HG03520 (cell line): ENCODE data around the gene KTN1.

ENCODE experiments used
- ATAC-seq: cut with Tn5 transposase; IDR thresholded peaks from one replicate; pipeline ENCODE4 v1.9.1; 2021; ENCODE audit warnings: mild to moderate bottlenecking, moderate library complexity; ENCODE audit not compliant: unreplicated experiment

KTN1 gene, protein sequence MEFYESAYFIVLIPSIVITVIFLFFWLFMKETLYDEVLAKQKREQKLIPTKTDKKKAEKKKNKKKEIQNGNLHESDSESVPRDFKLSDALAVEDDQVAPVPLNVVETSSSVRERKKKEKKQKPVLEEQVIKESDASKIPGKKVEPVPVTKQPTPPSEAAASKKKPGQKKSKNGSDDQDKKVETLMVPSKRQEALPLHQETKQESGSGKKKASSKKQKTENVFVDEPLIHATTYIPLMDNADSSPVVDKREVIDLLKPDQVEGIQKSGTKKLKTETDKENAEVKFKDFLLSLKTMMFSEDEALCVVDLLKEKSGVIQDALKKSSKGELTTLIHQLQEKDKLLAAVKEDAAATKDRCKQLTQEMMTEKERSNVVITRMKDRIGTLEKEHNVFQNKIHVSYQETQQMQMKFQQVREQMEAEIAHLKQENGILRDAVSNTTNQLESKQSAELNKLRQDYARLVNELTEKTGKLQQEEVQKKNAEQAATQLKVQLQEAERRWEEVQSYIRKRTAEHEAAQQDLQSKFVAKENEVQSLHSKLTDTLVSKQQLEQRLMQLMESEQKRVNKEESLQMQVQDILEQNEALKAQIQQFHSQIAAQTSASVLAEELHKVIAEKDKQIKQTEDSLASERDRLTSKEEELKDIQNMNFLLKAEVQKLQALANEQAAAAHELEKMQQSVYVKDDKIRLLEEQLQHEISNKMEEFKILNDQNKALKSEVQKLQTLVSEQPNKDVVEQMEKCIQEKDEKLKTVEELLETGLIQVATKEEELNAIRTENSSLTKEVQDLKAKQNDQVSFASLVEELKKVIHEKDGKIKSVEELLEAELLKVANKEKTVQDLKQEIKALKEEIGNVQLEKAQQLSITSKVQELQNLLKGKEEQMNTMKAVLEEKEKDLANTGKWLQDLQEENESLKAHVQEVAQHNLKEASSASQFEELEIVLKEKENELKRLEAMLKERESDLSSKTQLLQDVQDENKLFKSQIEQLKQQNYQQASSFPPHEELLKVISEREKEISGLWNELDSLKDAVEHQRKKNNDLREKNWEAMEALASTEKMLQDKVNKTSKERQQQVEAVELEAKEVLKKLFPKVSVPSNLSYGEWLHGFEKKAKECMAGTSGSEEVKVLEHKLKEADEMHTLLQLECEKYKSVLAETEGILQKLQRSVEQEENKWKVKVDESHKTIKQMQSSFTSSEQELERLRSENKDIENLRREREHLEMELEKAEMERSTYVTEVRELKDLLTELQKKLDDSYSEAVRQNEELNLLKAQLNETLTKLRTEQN (N-terminal part only)

DNA sequence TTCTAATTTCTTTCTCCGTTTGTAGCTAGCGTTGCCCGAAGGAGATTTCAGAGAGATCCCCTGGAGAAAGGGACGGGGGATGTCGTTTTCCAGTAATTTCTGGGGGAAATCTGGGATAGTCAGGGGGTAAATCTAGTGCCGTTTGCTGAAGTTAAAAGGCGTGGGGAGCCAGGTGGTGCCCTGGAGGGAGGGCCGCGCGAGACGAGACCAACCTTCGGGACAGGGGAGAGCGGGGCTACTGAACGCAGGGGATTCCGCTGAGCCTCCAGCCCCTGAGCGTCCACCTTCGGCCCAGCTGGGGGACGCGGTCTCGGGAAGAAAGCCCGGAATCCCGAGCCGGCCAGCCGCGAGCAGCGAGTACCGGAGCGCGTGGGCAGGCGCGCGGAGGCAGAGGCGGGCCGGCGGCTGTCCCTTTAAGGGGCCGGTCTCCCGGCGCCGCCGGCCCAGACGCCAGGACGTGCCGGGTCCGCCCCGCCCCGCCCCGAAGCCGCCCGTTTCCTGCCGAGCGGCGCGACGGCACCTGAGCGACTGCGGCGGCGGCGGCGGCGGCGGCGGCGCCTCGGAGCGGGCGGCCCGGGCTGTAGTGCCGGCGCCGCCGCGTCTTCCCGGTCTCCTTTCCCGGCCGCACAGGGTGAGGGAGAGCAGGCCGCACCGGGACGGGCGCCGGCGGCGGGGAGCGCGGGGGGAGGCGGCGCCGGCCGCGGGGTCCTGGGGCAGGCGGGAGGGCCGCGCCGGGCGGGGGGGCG, at the start of gene KTN1:
KTN1 (plus strand) TSS at position 484 of the 746 bp plus-strand sequence. CDS start 31,842 bp downstream, outside the sequence.
- peak; percentile 71 for ATAC-seq

DNA sequence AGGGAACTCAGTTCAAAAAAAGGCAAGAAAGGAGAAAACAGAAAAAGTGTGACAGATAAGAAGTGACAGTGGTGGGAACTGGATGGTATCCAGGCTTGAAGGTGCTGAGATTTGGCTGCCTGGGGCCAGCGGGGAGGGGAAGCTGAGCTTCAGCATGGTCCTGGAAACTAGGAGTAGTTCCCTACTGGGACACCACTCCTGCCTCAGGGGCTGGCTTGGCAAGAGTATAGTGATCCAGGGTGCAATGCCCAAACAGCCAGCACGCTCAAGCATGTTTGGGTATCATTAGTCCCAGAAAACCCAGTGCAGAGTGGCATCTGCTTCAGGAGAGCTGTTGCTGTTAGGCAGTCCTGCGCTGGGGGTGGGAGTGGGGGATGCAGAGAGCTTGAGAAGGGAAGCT, 49.5 kb upstream of the KTN1 start:
- ATAC-seq, result no peak

DNA sequence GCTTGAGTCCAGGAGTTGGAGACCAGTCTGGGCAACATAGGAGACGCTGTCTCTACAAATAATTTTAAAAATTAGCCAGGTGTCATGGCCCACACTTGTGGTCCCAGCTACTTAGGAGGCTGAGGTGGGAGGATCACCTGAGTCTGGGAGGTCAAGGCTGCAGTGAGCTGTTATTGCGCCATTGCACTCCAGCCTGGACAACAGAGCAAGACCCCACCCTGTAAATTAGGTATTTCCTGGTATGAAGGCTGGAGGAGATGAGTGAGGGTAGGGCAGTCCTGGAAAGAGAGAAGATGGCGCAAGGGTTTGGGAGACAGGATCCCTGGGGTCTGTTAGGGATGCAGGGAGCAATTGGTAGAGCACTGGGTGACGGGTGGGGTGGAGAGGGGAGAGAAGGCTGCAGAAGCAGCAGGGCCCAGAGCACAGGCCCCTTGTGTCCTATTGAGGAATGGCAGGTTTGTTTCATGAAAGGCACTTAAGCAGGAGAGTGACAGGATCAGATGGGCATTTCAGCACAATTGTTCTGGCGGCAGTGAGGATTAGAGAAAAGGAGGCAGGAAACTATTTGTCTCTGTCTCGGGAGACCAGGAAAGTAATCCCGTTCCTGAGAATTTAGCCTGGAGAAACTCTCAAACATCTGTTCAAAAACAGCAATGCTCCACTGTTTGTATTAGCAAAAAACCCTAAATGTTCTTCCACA, 47.2 kb upstream of the KTN1 start:
- no peak for ATAC-seq

DNA sequence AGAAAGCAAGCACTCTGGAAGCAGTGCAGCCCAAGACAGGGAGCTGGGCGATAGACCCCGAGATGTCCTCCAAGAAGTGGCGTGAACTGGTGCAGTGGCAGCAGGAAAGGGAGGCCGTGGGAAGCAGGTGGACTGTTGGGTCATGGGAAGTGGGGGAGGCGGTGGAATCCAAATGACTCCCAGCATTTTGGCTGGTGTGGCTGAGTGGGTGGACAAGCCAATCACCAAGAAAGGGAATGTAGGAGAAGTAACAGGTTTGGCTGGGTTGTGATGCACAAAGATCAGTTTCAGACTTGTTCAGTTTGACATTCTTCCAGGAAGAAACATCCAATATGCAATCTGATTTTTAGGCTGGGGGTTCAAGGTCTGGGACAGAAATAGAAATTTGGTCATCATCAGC, 46.0 kb upstream of the KTN1 start:
- ATAC-seq, result no peak

DNA sequence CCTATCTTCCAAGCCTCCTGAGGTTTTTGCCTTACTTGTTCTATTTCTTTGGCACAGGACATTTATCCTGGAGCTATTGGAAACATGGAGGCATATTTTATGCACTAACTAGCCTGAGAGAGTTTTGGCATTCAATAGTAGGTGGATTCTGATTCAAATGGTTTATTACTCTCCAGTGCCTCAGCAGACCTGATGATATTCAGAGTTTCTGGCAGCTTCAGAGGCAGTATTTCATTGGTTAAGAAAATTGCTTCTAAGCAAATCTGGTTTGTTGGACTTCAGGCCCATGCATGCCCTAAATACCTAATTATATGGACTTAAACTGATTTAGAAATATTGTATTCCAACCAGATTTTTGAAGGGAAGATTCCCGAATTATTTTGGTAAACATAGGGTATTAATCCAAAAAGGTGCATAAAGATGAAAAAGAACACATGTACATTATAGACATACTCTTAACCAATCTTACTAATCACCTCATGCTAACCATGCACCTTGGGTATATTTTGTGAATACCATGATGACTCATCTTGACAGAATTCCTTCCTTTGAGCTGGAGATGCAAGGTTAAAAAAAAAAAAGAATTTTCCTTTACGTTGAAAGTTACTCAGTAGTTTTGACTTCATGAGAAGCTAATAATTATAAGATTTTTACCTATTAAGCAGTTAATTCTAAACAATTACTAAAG, 44.3 kb upstream of the KTN1 start:
- no peak for ATAC-seq

DNA sequence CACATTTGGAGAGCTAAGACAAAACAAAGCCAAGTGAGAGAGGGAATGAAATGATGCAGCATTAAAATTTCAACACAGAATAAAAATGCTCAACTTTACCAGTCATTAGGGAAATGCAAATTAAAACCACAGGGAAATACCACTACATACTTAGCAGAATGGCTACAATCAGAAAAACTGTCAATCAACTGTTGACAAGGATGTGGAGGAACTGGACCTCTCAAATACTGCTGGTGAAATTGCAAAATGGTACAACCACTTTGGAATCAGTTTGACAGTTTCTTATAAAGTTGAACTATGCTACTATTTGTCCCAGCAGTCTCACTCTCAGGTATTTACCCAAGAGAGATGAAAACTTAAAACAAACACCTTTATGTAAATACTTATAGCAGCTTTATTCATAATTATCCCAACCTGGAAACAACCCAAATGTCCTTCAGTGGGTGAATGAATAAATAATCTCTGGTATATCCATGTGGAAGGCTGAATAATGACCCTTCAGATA, 43.8 kb upstream of the KTN1 start:
- ATAC-seq, result no peak

DNA sequence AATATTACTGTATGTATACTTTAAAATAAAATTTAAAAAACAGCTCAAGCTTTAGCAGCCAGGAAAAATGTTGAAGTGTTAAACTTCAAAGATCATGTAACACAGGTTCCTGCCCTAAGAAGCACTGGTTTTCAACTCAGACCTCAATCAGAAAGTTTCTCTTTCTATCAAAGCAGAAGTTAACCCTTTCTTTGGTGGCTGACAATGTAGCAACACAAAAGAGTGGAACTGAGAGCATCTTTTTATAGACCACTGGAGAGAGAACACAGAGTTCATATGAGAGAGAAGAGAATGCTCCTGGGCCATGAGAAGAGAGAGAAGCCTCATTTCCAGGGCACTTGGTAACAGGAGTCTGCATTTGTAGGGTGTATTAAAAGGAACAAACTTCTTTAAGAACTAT, 42.2 kb upstream of the KTN1 start:
- no peak for ATAC-seq

DNA sequence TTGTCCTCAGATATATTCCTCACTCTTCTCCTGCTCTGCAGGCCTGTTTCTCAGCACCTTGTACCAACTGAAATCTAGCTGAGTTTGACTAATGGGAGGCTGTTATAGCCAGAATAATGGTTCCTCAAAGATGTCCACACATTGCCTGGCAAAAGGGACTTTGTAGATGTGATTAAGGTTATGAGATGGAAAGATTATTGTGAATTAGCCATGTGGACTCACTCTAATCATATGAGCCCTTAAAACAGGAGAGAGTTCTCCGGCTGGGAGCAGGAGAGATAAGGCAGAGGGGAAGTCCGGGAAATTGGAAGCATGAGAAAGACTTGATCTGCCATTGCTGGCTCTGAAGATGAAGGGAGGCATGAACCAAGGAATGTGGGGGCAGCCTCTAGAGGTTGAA, 40.0 kb upstream of the KTN1 start:
- ATAC-seq, result no peak

DNA sequence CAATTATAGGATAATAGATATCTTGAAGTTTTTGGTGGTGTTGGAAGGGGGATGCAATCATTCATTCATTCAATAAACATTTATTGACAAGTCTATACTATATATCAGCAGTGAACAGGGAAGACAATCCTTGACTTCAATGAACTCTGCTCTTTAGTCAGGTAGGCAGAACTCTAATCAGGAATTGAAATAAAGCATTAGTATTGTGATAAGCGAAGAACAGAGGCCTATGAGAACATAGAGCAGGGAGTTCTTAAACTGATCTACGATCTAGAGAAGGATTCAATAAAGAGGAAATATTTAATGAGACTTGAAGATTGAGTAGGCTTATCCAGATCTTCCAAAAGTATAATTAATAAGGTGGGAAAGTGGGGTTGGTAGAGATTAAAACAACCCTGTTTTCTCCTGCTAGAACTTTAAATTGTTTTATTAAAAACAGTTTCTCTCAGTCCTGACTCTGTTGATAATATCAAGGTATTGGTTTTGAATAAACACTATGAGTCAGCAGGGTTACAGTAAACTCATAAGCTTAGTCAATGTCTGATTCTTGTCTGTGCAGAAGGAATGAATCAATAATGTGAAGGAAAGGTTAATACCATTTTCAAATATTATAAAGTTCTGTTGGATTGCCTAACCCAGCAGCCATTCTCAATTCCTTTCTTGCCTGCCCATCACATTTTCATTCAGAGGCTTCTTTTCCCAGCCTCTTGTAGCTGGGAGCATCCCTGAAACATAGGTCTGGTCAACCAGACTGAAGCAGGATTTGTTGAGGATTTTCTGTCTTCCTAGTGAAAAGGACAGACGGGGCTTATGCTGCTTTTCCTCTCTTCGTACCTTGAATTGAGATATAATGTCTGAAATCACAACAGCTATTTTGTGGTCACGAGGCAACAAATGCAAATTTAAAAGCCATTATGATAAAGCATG, 38.9 kb upstream of the KTN1 start:
- ATAC-seq, result no peak

DNA sequence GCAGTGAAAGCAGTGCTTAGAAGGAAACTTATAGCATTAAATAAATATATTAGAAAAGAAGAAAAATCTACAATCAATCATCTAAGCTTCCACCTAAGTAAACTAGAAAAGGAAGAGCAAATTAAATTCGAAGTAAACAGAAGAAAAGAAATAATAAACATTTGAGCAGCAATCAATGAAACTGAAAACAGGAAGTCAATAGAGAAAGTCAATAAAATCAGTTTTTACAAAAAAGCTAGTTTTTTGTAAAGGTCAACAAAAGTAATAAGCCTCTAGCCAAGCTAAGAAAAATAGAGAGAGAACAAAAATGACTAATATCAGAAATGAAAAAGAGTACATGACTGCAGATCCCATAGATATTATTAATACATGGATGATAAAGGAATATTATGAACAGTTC, 34.2 kb upstream of the KTN1 start:
- ATAC-seq, result no peak

DNA sequence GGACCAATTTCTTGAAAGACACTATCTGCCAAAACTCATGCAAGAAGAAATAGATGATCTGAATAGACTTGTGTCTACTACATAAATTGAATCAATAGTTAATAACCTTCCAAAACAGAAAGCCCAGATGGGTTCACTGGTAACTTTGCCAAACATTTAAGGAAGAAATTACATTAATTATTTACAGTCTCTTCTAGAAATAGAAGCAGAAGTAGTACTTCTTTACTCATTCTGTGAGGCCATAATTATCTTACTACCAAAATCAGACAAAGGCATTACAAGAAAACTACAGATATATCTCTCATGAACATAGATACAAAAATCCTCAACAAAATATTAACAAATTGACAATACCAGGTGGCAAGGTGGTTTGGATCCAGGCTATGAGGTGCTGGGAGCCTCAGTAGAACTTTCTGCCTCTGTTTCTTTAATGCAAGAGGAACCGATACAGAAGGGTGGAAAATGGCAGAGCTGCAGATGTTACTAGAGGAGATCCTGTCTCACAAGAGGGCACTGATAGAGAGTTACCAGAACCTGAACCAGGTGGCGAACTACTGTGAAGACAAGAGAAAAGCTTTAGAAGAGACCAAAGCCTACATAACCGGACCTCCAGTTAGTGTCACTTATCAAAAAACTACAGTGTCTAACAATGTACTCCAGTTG, 33.7 kb upstream of the KTN1 start:
- no peak for ATAC-seq

DNA sequence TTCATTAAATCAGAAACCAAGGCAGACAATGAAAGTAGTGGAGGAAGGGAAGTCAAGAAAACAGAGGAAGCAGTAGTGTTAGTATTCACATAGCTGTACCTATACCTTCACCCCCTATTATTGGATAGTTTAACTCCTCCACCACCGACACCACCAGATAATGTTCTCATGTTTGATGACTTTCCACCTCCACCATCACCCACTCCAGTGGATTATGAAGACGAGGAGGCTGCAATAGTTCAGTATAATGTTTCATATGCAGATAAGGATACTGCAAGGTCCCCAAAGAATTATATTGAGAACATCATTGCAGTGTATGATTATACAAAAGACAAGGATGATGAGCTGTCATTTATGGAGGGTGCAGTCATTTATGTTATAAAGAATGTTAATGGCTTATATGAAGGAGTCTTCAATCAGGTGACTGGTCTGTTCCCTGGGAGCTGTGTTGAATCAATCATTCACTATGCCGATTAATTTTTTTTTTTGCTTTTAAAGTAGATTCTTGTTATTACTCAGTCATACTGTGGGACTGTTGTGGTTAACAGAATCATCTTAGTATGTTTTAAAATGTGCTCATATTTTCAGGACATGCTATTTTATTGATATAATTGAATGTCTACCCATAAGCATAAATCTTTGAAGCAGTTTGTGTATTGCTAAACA, 32.2 kb upstream of the KTN1 start:
- no peak for ATAC-seq

DNA sequence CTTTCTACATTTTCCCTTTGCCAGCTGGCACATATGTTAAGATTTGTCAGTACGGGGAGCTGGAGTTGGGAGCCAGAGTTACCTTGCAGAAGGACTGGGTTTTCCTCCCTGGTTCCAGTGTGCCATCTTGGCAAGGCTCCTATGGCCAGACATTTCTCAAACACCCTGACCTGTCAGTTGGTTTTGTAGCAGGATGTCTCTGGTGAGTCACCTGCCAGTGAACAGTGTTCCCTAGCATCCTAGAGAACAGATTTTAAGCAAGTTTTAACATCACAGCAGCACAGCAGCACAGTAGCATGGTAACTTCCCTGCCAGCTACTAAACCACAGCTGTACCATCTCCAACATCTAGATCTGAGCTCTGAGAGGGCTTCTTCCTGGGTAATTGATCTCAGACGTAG, 26.2 kb upstream of the KTN1 start:
- no peak for ATAC-seq

DNA sequence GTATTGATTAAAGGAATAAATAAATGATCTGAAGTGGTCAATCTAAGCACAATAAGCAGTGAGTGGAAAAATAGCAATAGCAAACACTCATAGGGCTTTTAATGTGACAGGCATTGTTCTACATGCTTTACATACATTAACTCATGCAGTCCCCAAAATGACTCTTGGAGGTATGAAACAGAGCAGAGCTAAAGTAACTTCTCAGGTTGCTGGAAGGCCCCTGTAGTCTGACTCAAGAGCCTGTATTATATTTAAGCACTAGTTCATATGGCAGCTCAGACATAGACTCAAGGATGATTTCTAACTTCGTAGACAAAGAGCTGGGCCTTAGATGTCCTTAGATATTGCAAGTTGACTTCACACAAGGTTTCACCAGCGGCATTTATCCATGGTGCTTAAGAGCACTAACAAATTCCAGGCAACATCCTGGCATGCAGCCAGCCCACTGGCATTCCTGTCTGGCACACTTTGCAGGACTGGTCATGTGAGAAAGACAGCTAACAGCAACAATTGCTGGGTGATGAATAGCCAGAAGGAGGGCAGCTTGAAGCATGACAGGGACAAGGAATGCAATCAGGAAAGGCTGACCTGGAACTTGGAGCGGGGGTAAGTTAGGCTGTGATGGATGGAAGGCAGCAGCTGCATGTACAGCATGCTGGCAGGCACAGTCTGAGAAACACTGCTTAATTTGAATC, 22.9 kb upstream of the KTN1 start:
- ATAC-seq, result no peak

DNA sequence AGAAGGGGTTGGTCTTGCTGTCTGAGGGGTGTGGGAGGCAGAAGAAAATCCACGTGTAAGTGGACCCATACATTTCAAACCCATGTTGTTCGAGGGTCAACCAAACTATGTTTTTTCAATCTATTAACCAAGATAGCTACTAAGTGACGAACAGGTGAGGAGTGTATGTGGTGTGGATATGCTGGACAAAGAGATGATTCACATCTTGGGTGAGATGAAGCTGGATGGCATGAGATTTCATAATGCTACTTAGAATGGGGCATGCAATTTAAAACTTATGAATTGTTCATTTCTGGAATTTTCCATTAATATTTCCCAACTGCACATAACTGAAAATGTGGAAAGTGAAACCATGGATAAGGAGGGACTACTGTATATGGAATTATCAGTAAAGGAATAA, 17.9 kb upstream of the KTN1 start:
- no peak for ATAC-seq

DNA sequence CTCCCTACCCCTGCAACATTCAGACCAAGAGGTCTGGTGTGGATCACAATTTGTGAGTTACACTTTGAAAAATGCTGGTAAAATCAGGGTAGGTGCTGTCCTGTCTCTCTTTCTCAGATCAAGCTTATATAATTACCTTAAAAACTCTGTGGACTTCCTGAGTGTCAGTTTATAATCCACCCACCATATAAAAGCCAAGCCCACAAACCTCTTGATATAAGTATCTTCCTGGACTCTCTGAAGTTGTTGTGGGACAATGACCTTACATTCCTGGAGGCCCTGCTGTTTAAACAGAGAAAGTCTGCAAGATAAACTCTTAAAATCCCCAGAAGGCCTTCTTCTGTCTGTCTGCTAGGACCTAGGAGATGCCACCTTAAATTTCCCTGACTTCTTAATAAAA, 11.4 kb upstream of the KTN1 start:
- no peak for ATAC-seq
